Mononuclear cell (primary cell): ENCODE measurements around the gene PPP6R1. TPM values are rescaled to one million over a fixed set of nuclear protein-coding genes. Genes with fewer than 3 reads are reported as not detected.

Experiments
- H3K27me3 ChIP-seq: 2 replicates; pipeline ENCODE4 v1.6.0; 2011; ENCODE audit warnings: low read length, control low read depth; ENCODE audit not compliant: insufficient read depth
- H3K4me1 ChIP-seq: 2 replicates; pipeline ENCODE4 v1.5.1; 2011; ENCODE audit warnings: mild to moderate bottlenecking, low read length, control low read depth; ENCODE audit not compliant: insufficient read depth
- H3K4me3 ChIP-seq: 2 replicates; pipeline ENCODE4 v1.5.1; 2011; ENCODE audit warnings: mild to moderate bottlenecking, low read length, moderate library complexity
- H3K9me3 ChIP-seq: 2 replicates; pipeline ENCODE4 v1.5.1; 2011; ENCODE audit warnings: low read depth, mild to moderate bottlenecking, control low read depth, low read length
- total RNA-seq: library from RNA; depleted of rRNA; stranded (reverse); fragments of >200 nt; gene quantifications from one replicate; pipeline ENCODE4 v1.2.3, GENCODE V29; 2012

Gene PPP6R1
- total RNA-seq, 1 donor: 62.5 TPM

GRCh38 chr19:55255618-55256423, 3.0 kb downstream of the PPP6R1 start:
- H3K4me3 ChIP-seq: peak overlapping the region; percentile 54
- no peaks in the 10 kb centered on the region for H3K27me3 ChIP-seq
- no peaks in the 10 kb centered on the region for H3K9me3 ChIP-seq

GRCh38 chr19:55254625-55254977, 4.2 kb downstream of the PPP6R1 start:
- no peaks in the 10 kb centered on the region for H3K27me3 ChIP-seq
- H3K4me3 ChIP-seq: peak overlapping the region; percentile 54
- H3K9me3 ChIP-seq: no peaks in the 10 kb centered on the region
- peaks cover 82% of the 10 kb centered on the region for H3K4me1 ChIP-seq

More at GRCh38 chr19:55255618-55256423, 3.0 kb downstream of the PPP6R1 start:
- H3K4me1 ChIP-seq: peaks cover 77% of the 10 kb centered on the region

GRCh38 chr19:55253842-55254624, 4.8 kb downstream of the PPP6R1 start:
- H3K4me1 ChIP-seq: peaks cover 84% of the 10 kb centered on the region
- peak overlapping the region; percentile 54 for H3K4me3 ChIP-seq
- no peaks in the 10 kb centered on the region for H3K9me3 ChIP-seq
- no peaks in the 10 kb centered on the region for H3K27me3 ChIP-seq

- Histone ChIP-seq H3K27me3 (no peaks in the 10 kb centered on the region), H3K4me3 (no peak overlapping the region)
Observed at GRCh38 chr19:55252760-55253663, 5.8 kb downstream of the PPP6R1 start.

GRCh38 chr19:55251341-55252081, 7.3 kb downstream of the PPP6R1 start:
- no peaks in the 10 kb centered on the region for H3K27me3 ChIP-seq
- no peak overlapping the region for H3K4me3 ChIP-seq
- peaks cover 90% of the 10 kb centered on the region for H3K4me1 ChIP-seq
- H3K9me3 ChIP-seq: no peaks in the 10 kb centered on the region

More at GRCh38 chr19:55252760-55253663, 5.8 kb downstream of the PPP6R1 start:
- no peaks in the 10 kb centered on the region for H3K9me3 ChIP-seq
- H3K4me1 ChIP-seq: peaks cover 94% of the 10 kb centered on the region

GRCh38 chr19:55250262-55251036, 8.4 kb downstream of the PPP6R1 start:
- Histone ChIP-seq H3K4me3 (no peak overlapping the region), H3K27me3 (no peaks in the 10 kb centered on the region), H3K9me3 (no peaks in the 10 kb centered on the region), H3K4me1 (peaks cover 79% of the 10 kb centered on the region)

GRCh38 chr19:55249841-55250240, 9.0 kb downstream of the PPP6R1 start:
- Histone ChIP-seq H3K4me1 (peaks cover 73% of the 10 kb centered on the region), H3K4me3 (no peak overlapping the region), H3K9me3 (no peaks in the 10 kb centered on the region), H3K27me3 (no peaks in the 10 kb centered on the region)

GRCh38 chr19:55248704-55249103, 10.1 kb downstream of the PPP6R1 start:
- Histone ChIP-seq H3K4me1 (peaks cover 64% of the 10 kb centered on the region), H3K27me3 (no peaks in the 10 kb centered on the region), H3K9me3 (no peaks in the 10 kb centered on the region), H3K4me3 (no peak overlapping the region)

GRCh38 chr19:55248166-55248675, 10.6 kb downstream of the PPP6R1 start:
- Histone ChIP-seq H3K9me3 (no peaks in the 10 kb centered on the region), H3K27me3 (no peaks in the 10 kb centered on the region), H3K4me3 (no peak overlapping the region), H3K4me1 (peaks cover 59% of the 10 kb centered on the region)

GRCh38 chr19:55247621-55248099, 11.2 kb downstream of the PPP6R1 start:
- no peaks in the 10 kb centered on the region for H3K27me3 ChIP-seq
- H3K4me1 ChIP-seq: peaks cover 54% of the 10 kb centered on the region
- no peak overlapping the region for H3K4me3 ChIP-seq
- H3K9me3 ChIP-seq: no peaks in the 10 kb centered on the region

- Histone ChIP-seq H3K4me3 (no peak overlapping the region), H3K4me1 (peaks cover 45% of the 10 kb centered on the region), H3K9me3 (no peaks in the 10 kb centered on the region), H3K27me3 (no peaks in the 10 kb centered on the region)
Observed at GRCh38 chr19:55246462-55247451, 12.1 kb downstream of the PPP6R1 start.

- Histone ChIP-seq H3K4me3 (no peak overlapping the region), H3K4me1 (peaks cover 31% of the 10 kb centered on the region), H3K27me3 (no peaks in the 10 kb centered on the region), H3K9me3 (no peaks in the 10 kb centered on the region)
Observed at GRCh38 chr19:55245236-55245904, 13.4 kb downstream of the PPP6R1 start.
